Activated CD4-positive, alpha-beta memory T cell treated with anti-CD3 and anti-CD28 coated beads, Interleukin-2, amount 10 ng/mL, durations not matched to agents 7 days and 5 days (primary cell): Measurements from ENCODE around the gene RHD. TPM values are rescaled to one million over a fixed set of nuclear protein-coding genes. Genes with fewer than 3 reads are reported as not detected.
"Not testable (repeated sequence)": the region's sequence is repeated elsewhere in the genome, so short reads cannot be mapped to it uniquely, and the experiment has no call there.

Experiments
- CTCF ChIA-PET: fragments of 350-600 bp; sonication (Branson Sonifier 250); formaldehyde crosslinking; loops from one replicate; lab custom pipeline; 2021; ENCODE audit warnings: antibody characterized with exemption, inconsistent platforms; lab: Charles Lee
- POLR2A ChIA-PET: fragments of 350-600 bp; sonication (Branson Sonifier 250); formaldehyde crosslinking; loops from one replicate; lab custom pipeline; 2021; ENCODE audit warnings: antibody characterized with exemption; lab: Charles Lee
- DNase-seq: peaks from one replicate; pipeline ENCODE4 v3.0.0-alpha.2; 2020
- H3K27ac Mint-ChIP-seq: one replicate; pipeline ENCODE4 v1.8.0; 2021; ENCODE audit warnings: mild to moderate bottlenecking, mixed read lengths
- H3K27me3 Mint-ChIP-seq: one replicate; pipeline ENCODE4 v1.8.0; 2021; ENCODE audit warnings: mixed read lengths
- H3K36me3 Mint-ChIP-seq: one replicate; pipeline ENCODE4 v1.8.0; 2021; ENCODE audit warnings: low read depth, mixed read lengths
- H3K4me1 Mint-ChIP-seq: one replicate; pipeline ENCODE4 v1.8.0; 2021; ENCODE audit warnings: mixed read lengths
- H3K4me3 Mint-ChIP-seq: one replicate; pipeline ENCODE4 v1.8.0; 2021; ENCODE audit warnings: mild to moderate bottlenecking, mixed read lengths
- H3K9me3 Mint-ChIP-seq: one replicate; pipeline ENCODE4 v1.8.0; 2021; ENCODE audit warnings: mixed read lengths
- total RNA-seq, 2 experiments: library from RNA; stranded (reverse); gene quantifications; one replicate each; pipeline ENCODE4 v1.2.3, GENCODE V29; 2021

Gene RHD
- total RNA-seq, 2 experiments from 2014 or later: not detected

GRCh38 chr1:25294889-25295826 lies 22.8 kb downstream of the RHD start:
- H3K4me3 Mint-ChIP-seq, H3K9me3 Mint-ChIP-seq, H3K27ac Mint-ChIP-seq, H3K36me3 Mint-ChIP-seq, H3K4me1 Mint-ChIP-seq, POLR2A ChIA-PET, DNase-seq, H3K27me3 Mint-ChIP-seq, CTCF ChIA-PET: not testable (repeated sequence)

GRCh38 chr1:25296501-25296900 lies 24.2 kb downstream of the RHD start:
- H3K4me1 Mint-ChIP-seq, H3K4me3 Mint-ChIP-seq, H3K27ac Mint-ChIP-seq, H3K9me3 Mint-ChIP-seq, H3K36me3 Mint-ChIP-seq, POLR2A ChIA-PET, DNase-seq, H3K27me3 Mint-ChIP-seq, CTCF ChIA-PET: not testable (repeated sequence)

- H3K4me1 Mint-ChIP-seq, H3K27me3 Mint-ChIP-seq, H3K9me3 Mint-ChIP-seq, H3K36me3 Mint-ChIP-seq, H3K4me3 Mint-ChIP-seq, DNase-seq, CTCF ChIA-PET, H3K27ac Mint-ChIP-seq, POLR2A ChIA-PET: not testable (repeated sequence)
Observed at GRCh38 chr1:25300729-25301128, 28.4 kb downstream of the RHD start.

GRCh38 chr1:25302330-25302729 lies 30.0 kb downstream of the RHD start:
- H3K9me3 Mint-ChIP-seq, H3K27ac Mint-ChIP-seq, H3K27me3 Mint-ChIP-seq, H3K36me3 Mint-ChIP-seq, POLR2A ChIA-PET, H3K4me1 Mint-ChIP-seq, CTCF ChIA-PET, H3K4me3 Mint-ChIP-seq, DNase-seq: not testable (repeated sequence)

- H3K27ac Mint-ChIP-seq, H3K4me3 Mint-ChIP-seq, POLR2A ChIA-PET, H3K27me3 Mint-ChIP-seq, H3K36me3 Mint-ChIP-seq, DNase-seq, H3K9me3 Mint-ChIP-seq, CTCF ChIA-PET, H3K4me1 Mint-ChIP-seq: not testable (repeated sequence)
Observed at GRCh38 chr1:25304936-25305335, 32.6 kb downstream of the RHD start.

- H3K9me3 Mint-ChIP-seq, POLR2A ChIA-PET, H3K4me1 Mint-ChIP-seq, H3K27me3 Mint-ChIP-seq, H3K27ac Mint-ChIP-seq, CTCF ChIA-PET, H3K36me3 Mint-ChIP-seq, H3K4me3 Mint-ChIP-seq, DNase-seq: not testable (repeated sequence)
Observed at GRCh38 chr1:25308168-25308567, 35.9 kb downstream of the RHD start.

- H3K4me3 Mint-ChIP-seq, POLR2A ChIA-PET, H3K27me3 Mint-ChIP-seq, H3K27ac Mint-ChIP-seq, H3K9me3 Mint-ChIP-seq, H3K4me1 Mint-ChIP-seq, DNase-seq, CTCF ChIA-PET: not testable (repeated sequence)
- H3K36me3 Mint-ChIP-seq: peaks cover 13% of the 10 kb centered on the region
Observed at GRCh38 chr1:25309085-25309484, 36.8 kb downstream of the RHD start.

- H3K9me3 Mint-ChIP-seq, CTCF ChIA-PET, H3K27ac Mint-ChIP-seq, H3K4me1 Mint-ChIP-seq, DNase-seq, H3K27me3 Mint-ChIP-seq, H3K4me3 Mint-ChIP-seq, POLR2A ChIA-PET: not testable (repeated sequence)
- peaks cover 13% of the 10 kb centered on the region for H3K36me3 Mint-ChIP-seq
Observed at GRCh38 chr1:25309486-25309885, 37.2 kb downstream of the RHD start.

- H3K27ac Mint-ChIP-seq, H3K4me3 Mint-ChIP-seq, H3K9me3 Mint-ChIP-seq, H3K27me3 Mint-ChIP-seq, H3K4me1 Mint-ChIP-seq, CTCF ChIA-PET, DNase-seq, POLR2A ChIA-PET, H3K36me3 Mint-ChIP-seq: not testable (repeated sequence)
Observed at GRCh38 chr1:25312806-25313470, 40.6 kb downstream of the RHD start.

GRCh38 chr1:25320314-25320938 lies 48.1 kb downstream of the RHD start:
- H3K27me3 Mint-ChIP-seq, POLR2A ChIA-PET, H3K36me3 Mint-ChIP-seq: not testable (repeated sequence)

GRCh38 chr1:25322127-25322526 lies 49.8 kb downstream of the RHD start:
- H3K36me3 Mint-ChIP-seq, H3K9me3 Mint-ChIP-seq, CTCF ChIA-PET, H3K4me1 Mint-ChIP-seq, POLR2A ChIA-PET, H3K27me3 Mint-ChIP-seq, H3K4me3 Mint-ChIP-seq, H3K27ac Mint-ChIP-seq, DNase-seq: not testable (repeated sequence)

More at GRCh38 chr1:25320314-25320938, 48.1 kb downstream of the RHD start:
- DNase-seq, CTCF ChIA-PET, H3K4me3 Mint-ChIP-seq, H3K4me1 Mint-ChIP-seq, H3K9me3 Mint-ChIP-seq, H3K27ac Mint-ChIP-seq: not testable (repeated sequence)

GRCh38 chr1:25324407-25324806 lies 52.1 kb downstream of the RHD start:
- H3K4me3 Mint-ChIP-seq, H3K27me3 Mint-ChIP-seq, CTCF ChIA-PET, DNase-seq, H3K27ac Mint-ChIP-seq, POLR2A ChIA-PET, H3K9me3 Mint-ChIP-seq, H3K36me3 Mint-ChIP-seq, H3K4me1 Mint-ChIP-seq: not testable (repeated sequence)
